Measurements from ENCODE around the gene ZNF587. TPM values are rescaled to one million over a fixed set of nuclear protein-coding genes. Genes with fewer than 3 reads are reported as not detected.
A peak's percentile ranks its signal among the peaks of the same experiment; 100 is the strongest.

ZNF587 gene
- total and polyA plus RNA-seq, 4 donors = 6.7 to 44.4 (median 15.8) TPM

DNA sequence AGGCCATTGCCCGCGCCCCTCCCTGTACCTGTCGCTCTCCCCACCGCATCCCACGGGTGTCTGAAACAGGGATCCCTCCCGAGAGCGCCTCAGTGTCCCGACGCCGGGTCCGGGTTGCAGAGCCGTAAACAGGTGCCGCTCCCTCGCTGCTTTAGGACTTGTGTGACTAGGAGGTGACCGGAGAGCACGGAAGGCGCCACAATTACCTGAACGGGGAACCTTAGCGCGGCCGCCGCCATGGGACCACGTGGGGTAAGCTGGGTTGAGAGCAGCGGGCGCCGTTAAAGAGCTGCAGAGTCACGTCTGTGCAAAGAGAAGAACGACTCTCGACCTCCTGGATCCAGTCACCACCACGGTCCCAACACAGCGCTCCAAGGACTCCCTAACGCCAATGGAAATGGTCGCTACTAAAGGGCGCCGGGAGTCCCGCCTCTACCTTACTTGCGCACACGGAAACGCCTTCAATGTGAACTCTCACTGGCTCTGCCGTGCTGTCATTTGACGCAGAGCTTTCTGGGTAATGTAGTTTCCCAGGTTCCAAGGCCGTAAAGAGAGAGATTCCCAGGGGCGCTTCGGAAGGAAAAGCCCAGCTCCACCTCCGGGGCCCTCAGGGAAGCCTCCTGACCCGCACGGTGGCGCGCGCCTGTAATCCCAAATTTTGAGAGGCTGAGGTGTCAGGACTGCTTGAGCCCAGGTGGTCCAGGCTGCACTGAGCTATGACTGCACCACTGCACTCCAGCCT is 35.0 kb upstream of the ZNF587 start, which contains the start of gene ZNF552:
ZNF552 (minus strand) TSS at position 409 of the 742 bp plus-strand sequence; CDS start at position 239, 170 bp downstream.
- peaks cover 0 to 16% (median 3%) of the 10 kb centered on the region in 5 donors for H3K4me1 ChIP-seq (ENCODE audit: control insufficient read depth in 5 of 5, insufficient read depth in 5 of 5, low read length in 5 of 5)

DNA sequence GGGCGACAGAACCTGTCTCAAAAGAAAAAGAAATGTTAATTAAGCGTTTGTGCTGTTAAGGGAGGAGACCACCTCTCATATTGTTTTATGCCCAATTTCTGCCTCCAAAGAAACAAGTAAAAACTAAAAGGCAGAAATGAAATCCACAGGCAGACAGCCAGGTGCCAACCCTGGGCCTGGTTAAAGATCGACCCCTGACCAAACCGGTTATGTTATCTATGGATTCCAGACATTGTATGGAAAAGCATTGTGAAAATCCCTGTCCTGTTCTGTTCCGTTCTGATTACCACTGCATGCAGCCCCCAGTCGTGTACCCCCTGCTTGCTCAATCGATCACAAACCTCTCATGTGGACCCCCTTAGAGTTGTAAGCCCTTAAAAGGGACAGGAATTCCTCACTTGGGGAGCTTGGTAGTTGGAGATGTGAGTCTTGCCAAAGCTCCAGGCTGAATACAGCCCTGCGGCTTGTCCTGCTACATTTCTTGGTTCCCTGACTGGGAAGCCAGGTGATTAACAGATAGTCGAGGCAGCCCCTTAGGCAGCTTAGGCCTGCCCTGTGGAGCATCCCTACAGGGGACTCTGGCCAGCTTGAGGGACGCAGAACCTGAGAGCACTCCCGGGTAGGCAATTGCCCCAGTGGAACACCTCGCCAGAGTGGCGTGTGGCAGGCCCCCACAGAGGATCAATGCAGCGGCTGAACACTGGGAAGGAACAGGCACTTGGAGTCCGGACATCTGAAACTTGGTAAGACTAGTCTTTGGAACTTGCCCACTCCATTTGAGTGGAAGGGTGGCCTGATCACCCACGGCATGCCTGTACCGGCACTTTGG is 34.2 kb upstream of the ZNF587 start:
- ATAC-seq (ENCODE audit: insufficient read depth, low FRiP score) (no peak), DNase-seq (peak in 2 of 3 donors; percentile 32 to 47)
- Histone ChIP-seq H3K27ac (ENCODE audit: low read depth in 1 of 2, low read length in 1 of 2) (peak overlapping the region; percentile 44 to 47), H3K36me3 (ENCODE audit: control insufficient read depth in 4 of 4, insufficient read depth in 4 of 4, low read length in 4 of 4) (peaks cover 0 to 14% (median 5%) of the 10 kb centered on the region in 4 donors), H3K9me3 (ENCODE audit: control insufficient read depth in 4 of 4, insufficient read depth in 3 of 4, low read length in 3 of 4) (no peaks in the 10 kb centered on the region), H3K4me1 (ENCODE audit: control insufficient read depth in 5 of 5, insufficient read depth in 5 of 5, low read length in 5 of 5) (peaks cover 0 to 19% (median 3%) of the 10 kb centered on the region in 5 donors), H3K4me3 (no peak overlapping the region), H3K9ac (ENCODE audit: insufficient read depth in 1 of 2, low read length in 2 of 2) (no peak overlapping the region), H3K27me3 (ENCODE audit: control insufficient read depth in 3 of 3, insufficient read depth in 3 of 3, low read length in 2 of 3) (no peaks in the 10 kb centered on the region)
- WGBS, 2 donors = 82 to 83% methylated on average over 17 of the region's 17 CpGs
- TF ChIP-seq, protein P1, sequence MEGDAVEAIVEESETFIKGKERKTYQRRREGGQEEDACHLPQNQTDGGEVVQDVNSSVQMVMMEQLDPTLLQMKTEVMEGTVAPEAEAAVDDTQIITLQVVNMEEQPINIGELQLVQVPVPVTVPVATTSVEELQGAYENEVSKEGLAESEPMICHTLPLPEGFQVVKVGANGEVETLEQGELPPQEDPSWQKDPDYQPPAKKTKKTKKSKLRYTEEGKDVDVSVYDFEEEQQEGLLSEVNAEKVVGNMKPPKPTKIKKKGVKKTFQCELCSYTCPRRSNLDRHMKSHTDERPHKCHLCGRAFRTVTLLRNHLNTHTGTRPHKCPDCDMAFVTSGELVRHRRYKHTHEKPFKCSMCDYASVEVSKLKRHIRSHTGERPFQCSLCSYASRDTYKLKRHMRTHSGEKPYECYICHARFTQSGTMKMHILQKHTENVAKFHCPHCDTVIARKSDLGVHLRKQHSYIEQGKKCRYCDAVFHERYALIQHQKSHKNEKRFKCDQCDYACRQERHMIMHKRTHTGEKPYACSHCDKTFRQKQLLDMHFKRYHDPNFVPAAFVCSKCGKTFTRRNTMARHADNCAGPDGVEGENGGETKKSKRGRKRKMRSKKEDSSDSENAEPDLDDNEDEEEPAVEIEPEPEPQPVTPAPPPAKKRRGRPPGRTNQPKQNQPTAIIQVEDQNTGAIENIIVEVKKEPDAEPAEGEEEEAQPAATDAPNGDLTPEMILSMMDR (IDR thresholded peaks at IDR 0.05; ENCODE audit: control extremely low read depth, extremely low read depth) = no peak

More for the DNA sequence above, 35.0 kb upstream of the ZNF587 start, which contains the start of gene ZNF552:
- H3K9me3 ChIP-seq (ENCODE audit: control insufficient read depth in 4 of 4, insufficient read depth in 3 of 4, low read length in 3 of 4) = peaks cover 0 to 2% (median 0%) of the 10 kb centered on the region in 4 donors
- peak within 1 kb of the TSS; percentile 52 to 86 for H3K9ac ChIP-seq (ENCODE audit: insufficient read depth in 1 of 2, low read length in 2 of 2)
- 0% methylated on average over 50 of the region's 50 CpGs for WGBS, 2 donors
- no peaks in the 10 kb centered on the region for H3K27me3 ChIP-seq (ENCODE audit: control insufficient read depth in 3 of 3, insufficient read depth in 3 of 3, low read length in 2 of 3)
- peak; percentile 89 to 96 (median 96) for DNase-seq
- peaks cover 2 to 11% (median 6%) of the 10 kb centered on the region in 4 donors for H3K36me3 ChIP-seq (ENCODE audit: control insufficient read depth in 4 of 4, insufficient read depth in 4 of 4, low read length in 4 of 4)
- H3K4me3 ChIP-seq = peak within 1 kb of the TSS; percentile 82
- ATAC-seq (ENCODE audit: insufficient read depth, low FRiP score) = peak; percentile 88
- TF ChIP-seq, protein P1 (IDR thresholded peaks at IDR 0.05; ENCODE audit: control extremely low read depth, extremely low read depth) = no peak
- peak within 1 kb of the TSS; percentile 79 to 86 for H3K27ac ChIP-seq (ENCODE audit: low read depth in 1 of 2, low read length in 1 of 2)

DNA sequence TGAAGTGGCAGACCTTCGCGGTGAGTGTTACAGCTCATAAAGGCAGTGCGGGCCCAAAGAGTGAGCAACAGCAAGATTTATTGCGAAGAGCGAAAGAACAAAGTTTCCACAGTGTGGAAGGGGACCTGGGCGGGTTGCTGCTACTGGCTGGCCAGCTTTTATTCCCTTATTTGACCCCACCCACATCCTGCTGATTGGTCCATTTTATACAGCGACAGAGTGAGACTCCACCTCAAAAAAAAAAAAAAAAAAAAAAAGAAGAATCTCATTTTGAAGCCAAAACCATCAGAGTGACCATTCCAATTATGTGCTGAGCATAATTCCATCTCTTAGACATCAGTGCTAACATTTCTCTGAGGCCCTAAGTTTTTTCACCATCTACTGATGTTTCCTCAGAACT is 33.0 kb upstream of the ZNF587 start:
- no peak overlapping the region for H3K9ac ChIP-seq (ENCODE audit: insufficient read depth in 1 of 2, low read length in 2 of 2)
- TF ChIP-seq, protein P1 (IDR thresholded peaks at IDR 0.05; ENCODE audit: control extremely low read depth, extremely low read depth) = no peak
- H3K4me1 ChIP-seq (ENCODE audit: control insufficient read depth in 5 of 5, insufficient read depth in 5 of 5, low read length in 5 of 5) = peaks cover 3 to 23% (median 4%) of the 10 kb centered on the region in 5 donors
- 88 to 95% methylated on average over 7 of the region's 7 CpGs for WGBS, 2 donors
- no peak for ATAC-seq (ENCODE audit: insufficient read depth, low FRiP score)
- H3K4me3 ChIP-seq = no peak overlapping the region
- no peaks in the 10 kb centered on the region for H3K9me3 ChIP-seq (ENCODE audit: control insufficient read depth in 4 of 4, insufficient read depth in 3 of 4, low read length in 3 of 4)
- no peak for DNase-seq
- no peak overlapping the region for H3K27ac ChIP-seq (ENCODE audit: low read depth in 1 of 2, low read length in 1 of 2)
- H3K36me3 ChIP-seq (ENCODE audit: control insufficient read depth in 4 of 4, insufficient read depth in 4 of 4, low read length in 4 of 4) = peaks cover 0 to 14% (median 5%) of the 10 kb centered on the region in 4 donors
- no peaks in the 10 kb centered on the region for H3K27me3 ChIP-seq (ENCODE audit: control insufficient read depth in 3 of 3, insufficient read depth in 3 of 3, low read length in 2 of 3)
